Body of pancreas (tissue), 4 donors: ENCODE results near the gene FAM9A. TPM values are rescaled to one million over a fixed set of nuclear protein-coding genes. Genes with fewer than 3 reads are reported as not detected.
"Not testable (repeated sequence)": the region's sequence is repeated elsewhere in the genome, so short reads cannot be mapped to it uniquely, and the experiment has no call there.

Experiments
- ATAC-seq: fragments of 150-250 bp; one replicate; pipeline ENCODE4 v1.9.1; 2016
- DNase-seq, 4 donors: peaks; one replicate each; pipeline ENCODE4 v3.0.0-alpha.2; 2019
- H3K27ac ChIP-seq, 4 donors: fragments of 200-600 bp; sonication (generic); 1 replicate in 3 of 4; 2 replicates in 1 of 4; pipeline versions ENCODE4 v1.5.1 to v1.6.1; 2016 to 2019; ENCODE audit warnings: mild to moderate bottlenecking in 1 of 4, mixed read lengths in 1 of 4, moderate library complexity in 1 of 4
- H3K27me3 ChIP-seq, 2 donors: fragments of 200-600 bp; sonication (generic); one replicate each; pipeline ENCODE4 v1.6.0; 2016; ENCODE audit warnings: mild to moderate bottlenecking in 1 of 2
- H3K36me3 ChIP-seq, 2 donors: fragments of 200-600 bp; sonication (generic); replicated peaks in 1 of 2; 2 replicates each; pipeline ENCODE4 v1.5.1; 2016; ENCODE audit warnings: low read depth in 2 of 2; ENCODE audit not compliant: insufficient read depth in 1 of 2
- H3K4me1 ChIP-seq: fragments of 200-600 bp; sonication (generic); one replicate; pipeline ENCODE4 v1.6.0; 2016
- H3K4me3 ChIP-seq, 2 donors: fragments of 200-600 bp; sonication (generic); 1 replicate in 1 of 2; 2 replicates in 1 of 2; pipeline ENCODE4 v1.5.1; 2016 to 2019
- H3K9me3 ChIP-seq, 3 donors: fragments of 200-600 bp; sonication (generic); 1 replicate in 2 of 3; 2 replicates in 1 of 3; pipeline ENCODE4 v1.5.1; 2016
- CTCF ChIP-seq, 7 experiments: fragments of 450-650 bp in 4 of 7; fragments of 200-600 bp in 3 of 7; sonication (generic) in 3 of 7; IDR thresholded peaks; one replicate each; pipeline ENCODE4 v1.5.1; 2016 to 2019; ENCODE audit warnings: antibody characterized with exemption in 7 of 7
- POLR2A ChIP-seq, 3 donors: fragments of 450-650 bp; IDR thresholded peaks; one replicate each; pipeline ENCODE4 v1.6.1; 2016; ENCODE audit warnings: antibody characterized with exemption in 3 of 3, mild to moderate bottlenecking in 2 of 3
- WGBS, 2 donors: methylation state at CpG; one replicate each; pipeline ENCODE4 v1.1.5; 2017; 5-methylcytosine and 5-hydroxymethylcytosine counted together
- intact Hi-C: fragments of 100-400 bp; cut with DNase I; formaldehyde crosslinking; loops from one replicate; pipeline ENCODE4 v1.15.1; 2023
- total RNA-seq, 2 donors: library from RNA; depleted of rRNA; stranded (reverse); fragments of >200 nt; gene quantifications; one replicate each; pipeline ENCODE4 v1.1.0, GENCODE V29; 2016

The FAM9A gene
- total RNA-seq, 2 donors from 2014 or later: not detected

- Histone ChIP-seq H3K36me3 (no peaks in the 10 kb centered on the region), H3K4me3 (no peak overlapping the region), H3K27ac (no peak overlapping the region), H3K27me3 (no peaks in the 10 kb centered on the region), H3K4me1 (no peaks in the 10 kb centered on the region), H3K9me3 (no peaks in the 10 kb centered on the region)
- ATAC-seq (no peak), DNase-seq (no peak)
- intact Hi-C loops: no loop called here
- WGBS, 2 donors: 50% methylated on average over 2 of the region's 5 CpGs; no CpG with 5 or more reads in 1 of the 2 donors
- TF ChIP-seq POLR2A (IDR thresholded peaks at IDR 0.05): no peak
Measured at GRCh38 chrX:8773117-8773516, 28.1 kb downstream of the FAM9A start.

GRCh38 chrX:8760021-8760420 is 41.2 kb downstream of the FAM9A start:
- ATAC-seq: no peak
- no peak for DNase-seq
- H3K4me1 ChIP-seq: no peaks in the 10 kb centered on the region
- intact Hi-C loops: no loop called here
- no peak overlapping the region for H3K4me3 ChIP-seq
- no peaks in the 10 kb centered on the region for H3K27me3 ChIP-seq
- TF ChIP-seq CTCF (IDR thresholded peaks at IDR 0.05) (no peak), POLR2A (IDR thresholded peaks at IDR 0.05) (no peak)
- no peak overlapping the region for H3K27ac ChIP-seq
- WGBS, 2 donors: 78% methylated on average over 2 of the region's 2 CpGs
- H3K36me3 ChIP-seq: no peaks in the 10 kb centered on the region
- no peaks in the 10 kb centered on the region for H3K9me3 ChIP-seq

GRCh38 chrX:8758706-8759105 is 42.5 kb downstream of the FAM9A start:
- DNase-seq, H3K27ac ChIP-seq, intact Hi-C loops, H3K27me3 ChIP-seq, H3K36me3 ChIP-seq, ATAC-seq, H3K9me3 ChIP-seq, H3K4me1 ChIP-seq, H3K4me3 ChIP-seq: not testable (repeated sequence)
- 28 to 42% methylated on average over 5 of the region's 5 CpGs for WGBS, 2 donors

- H3K4me1 ChIP-seq, H3K27me3 ChIP-seq, H3K36me3 ChIP-seq, H3K27ac ChIP-seq, H3K4me3 ChIP-seq, ATAC-seq, intact Hi-C loops, H3K9me3 ChIP-seq, DNase-seq: not testable (repeated sequence)
- WGBS, 2 donors: 70 to 79% methylated on average over 2 of the region's 7 CpGs
Measured at GRCh38 chrX:8757609-8758389, 43.4 kb downstream of the FAM9A start.

- DNase-seq (no peak), ATAC-seq (no peak)
- no peaks in the 10 kb centered on the region for H3K36me3 ChIP-seq
- no peak for TF ChIP-seq POLR2A (IDR thresholded peaks at IDR 0.05)
- TF ChIP-seq CTCF (IDR thresholded peaks at IDR 0.05): no peak
- H3K4me3 ChIP-seq: no peak overlapping the region
- no peak overlapping the region for H3K27ac ChIP-seq
- no peaks in the 10 kb centered on the region for H3K27me3 ChIP-seq
- intact Hi-C loops: no loop called here
- no peaks in the 10 kb centered on the region for H3K9me3 ChIP-seq
- H3K4me1 ChIP-seq: no peaks in the 10 kb centered on the region
Measured at GRCh38 chrX:8755813-8756212, 45.4 kb downstream of the FAM9A start.

GRCh38 chrX:8755116-8755515 is 46.1 kb downstream of the FAM9A start:
- no peak overlapping the region for H3K27ac ChIP-seq
- no peaks in the 10 kb centered on the region for H3K9me3 ChIP-seq
- H3K36me3 ChIP-seq: no peaks in the 10 kb centered on the region
- H3K4me1 ChIP-seq: no peaks in the 10 kb centered on the region
- no peak overlapping the region for H3K4me3 ChIP-seq
- ATAC-seq: no peak
- 50 to 65% methylated on average over 4 of the region's 4 CpGs for WGBS, 2 donors
- intact Hi-C loops: no loop called here
- no peak for DNase-seq
- TF ChIP-seq POLR2A (IDR thresholded peaks at IDR 0.05): no peak
- peak in 2 of 7 experiments; percentile 5 to 19 for TF ChIP-seq CTCF (IDR thresholded peaks at IDR 0.05)
- no peaks in the 10 kb centered on the region for H3K27me3 ChIP-seq
